ENCODE results near the gene AKAP8. TPM values are rescaled to one million over a fixed set of nuclear protein-coding genes. Genes with fewer than 3 reads are reported as not detected.

The AKAP8 gene
- total and polyA plus RNA-seq, 4 donors: 7.5 to 12.4 (median 9.8) TPM

DNA sequence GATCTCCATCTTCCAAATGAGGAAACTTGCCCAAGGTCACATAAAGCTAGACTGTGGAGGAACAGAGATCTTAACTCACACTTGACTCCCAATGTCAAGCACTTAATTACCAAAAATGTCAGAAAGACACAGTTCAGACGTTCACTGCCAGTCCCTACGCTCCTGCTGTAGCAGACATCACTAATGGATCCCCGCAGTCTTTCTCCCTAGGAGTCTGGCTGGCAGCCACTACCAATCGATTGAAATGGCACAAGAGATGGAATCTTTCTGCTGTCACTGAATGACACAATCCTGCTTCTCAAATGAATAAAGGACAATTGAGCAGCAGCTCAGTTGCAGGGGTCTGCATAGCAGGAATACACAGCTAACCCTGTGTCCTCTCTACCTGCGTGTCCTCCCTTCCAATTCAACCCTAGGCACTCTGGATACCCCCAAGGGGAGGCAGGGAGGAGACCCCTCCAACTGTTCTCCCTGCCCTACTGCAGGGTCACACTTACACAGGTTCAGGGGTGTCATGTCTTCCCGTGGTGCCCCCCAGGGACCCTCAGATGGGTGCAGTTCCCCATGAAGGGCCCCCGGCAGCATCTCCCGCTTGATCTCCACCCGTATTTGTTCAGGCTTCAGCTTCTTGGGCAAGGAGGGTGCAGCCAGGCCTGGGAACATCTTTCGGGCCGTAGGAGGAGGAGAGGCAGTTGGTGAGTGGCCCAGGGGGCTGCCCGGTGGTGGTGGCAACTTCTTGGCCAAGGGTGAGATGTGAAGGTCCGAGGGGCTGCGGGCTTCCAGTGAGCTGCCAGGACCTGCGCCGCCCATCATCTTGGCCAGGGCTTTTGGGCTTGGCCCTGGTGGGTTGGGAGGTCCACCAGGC, 47.1 kb upstream of the AKAP8 start (continued):
- TF ChIP-seq, protein P1, sequence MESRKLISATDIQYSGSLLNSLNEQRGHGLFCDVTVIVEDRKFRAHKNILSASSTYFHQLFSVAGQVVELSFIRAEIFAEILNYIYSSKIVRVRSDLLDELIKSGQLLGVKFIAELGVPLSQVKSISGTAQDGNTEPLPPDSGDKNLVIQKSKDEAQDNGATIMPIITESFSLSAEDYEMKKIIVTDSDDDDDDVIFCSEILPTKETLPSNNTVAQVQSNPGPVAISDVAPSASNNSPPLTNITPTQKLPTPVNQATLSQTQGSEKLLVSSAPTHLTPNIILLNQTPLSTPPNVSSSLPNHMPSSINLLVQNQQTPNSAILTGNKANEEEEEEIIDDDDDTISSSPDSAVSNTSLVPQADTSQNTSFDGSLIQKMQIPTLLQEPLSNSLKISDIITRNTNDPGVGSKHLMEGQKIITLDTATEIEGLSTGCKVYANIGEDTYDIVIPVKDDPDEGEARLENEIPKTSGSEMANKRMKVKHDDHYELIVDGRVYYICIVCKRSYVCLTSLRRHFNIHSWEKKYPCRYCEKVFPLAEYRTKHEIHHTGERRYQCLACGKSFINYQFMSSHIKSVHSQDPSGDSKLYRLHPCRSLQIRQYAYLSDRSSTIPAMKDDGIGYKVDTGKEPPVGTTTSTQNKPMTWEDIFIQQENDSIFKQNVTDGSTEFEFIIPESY (IDR thresholded peaks at IDR 0.05): no peak
- TF ChIP-seq HNF4G (IDR thresholded peaks at IDR 0.05): no peak
- no peak for TF ChIP-seq FOXA1 (IDR thresholded peaks at IDR 0.05)
- no peak for TF ChIP-seq JUND (IDR thresholded peaks at IDR 0.05)
- TF ChIP-seq RAD21 (IDR thresholded peaks at IDR 0.05): peak in 1 of 2 donors; percentile 51
- peak; percentile 25 for TF ChIP-seq SP1 (IDR thresholded peaks at IDR 0.05)
- TF ChIP-seq NR2F2 (IDR thresholded peaks at IDR 0.05): no peak
- TF ChIP-seq, protein P2, sequence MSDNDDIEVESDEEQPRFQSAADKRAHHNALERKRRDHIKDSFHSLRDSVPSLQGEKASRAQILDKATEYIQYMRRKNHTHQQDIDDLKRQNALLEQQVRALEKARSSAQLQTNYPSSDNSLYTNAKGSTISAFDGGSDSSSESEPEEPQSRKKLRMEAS (IDR thresholded peaks at IDR 0.05): no peak
- peak in 1 of 2 donors; percentile 39 for TF ChIP-seq HNF4A (conservative IDR thresholded peaks at IDR 0.05)

DNA sequence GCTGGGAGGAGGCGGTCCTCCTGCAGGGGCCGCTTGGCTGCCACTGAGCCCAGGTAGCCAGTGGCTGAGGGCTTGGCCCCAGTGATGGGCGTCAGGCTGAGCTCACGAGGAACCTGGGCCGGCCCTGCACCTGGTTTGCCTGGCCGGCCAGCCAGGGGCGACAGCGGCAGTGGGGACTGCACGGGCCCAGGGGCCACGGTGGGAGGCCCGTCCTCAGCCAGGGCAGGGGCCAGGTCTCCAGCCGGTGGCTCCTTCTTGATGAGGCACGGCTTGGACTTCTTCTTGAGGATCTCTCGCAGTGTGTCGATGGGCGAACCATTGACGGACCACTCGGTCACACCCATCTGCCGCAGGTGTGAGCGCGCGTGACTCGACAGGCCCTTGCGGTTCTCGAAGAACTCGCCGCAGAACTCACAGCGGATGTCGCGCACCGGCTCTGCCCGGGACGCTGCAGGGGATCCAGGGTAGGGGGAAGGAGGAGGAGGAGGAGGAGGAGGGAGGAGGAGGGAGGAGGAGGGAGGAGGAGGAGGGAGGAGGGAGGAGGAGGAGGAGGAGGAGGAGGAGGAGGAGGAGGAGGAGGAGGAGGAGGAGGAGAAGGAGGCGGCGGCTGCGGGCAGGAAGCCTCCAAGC, 45.8 kb upstream of the AKAP8 start:
- TF ChIP-seq, protein P3, sequence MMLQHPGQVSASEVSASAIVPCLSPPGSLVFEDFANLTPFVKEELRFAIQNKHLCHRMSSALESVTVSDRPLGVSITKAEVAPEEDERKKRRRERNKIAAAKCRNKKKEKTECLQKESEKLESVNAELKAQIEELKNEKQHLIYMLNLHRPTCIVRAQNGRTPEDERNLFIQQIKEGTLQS (IDR thresholded peaks at IDR 0.05): no peak
- TF ChIP-seq RAD21 (IDR thresholded peaks at IDR 0.05): no peak
- no peak for TF ChIP-seq RXRA (IDR thresholded peaks at IDR 0.05)
- no peak for TF ChIP-seq HNF4A (conservative IDR thresholded peaks at IDR 0.05)
- no peak overlapping the region for H3K4me3 ChIP-seq (ENCODE audit: low read depth in 1 of 3, low read length in 3 of 3)
- peaks cover 8 to 42% (median 14%) of the 10 kb centered on the region in 4 donors for H3K36me3 ChIP-seq (ENCODE audit: control insufficient read depth in 4 of 4, insufficient read depth in 3 of 4, low read depth in 1 of 4, low read length in 3 of 4)
- H3K27ac ChIP-seq (ENCODE audit: low read depth in 1 of 2, low read length in 2 of 2): no peak overlapping the region
- H3K9ac ChIP-seq (ENCODE audit: low read depth in 1 of 2, low read length in 2 of 2): no peak overlapping the region
- peaks cover 16 to 46% (median 42%) of the 10 kb centered on the region in 4 donors for H3K4me1 ChIP-seq (ENCODE audit: control insufficient read depth in 4 of 4, insufficient read depth in 4 of 4, low read length in 3 of 4)
- no peak for DNase-seq (ENCODE audit: low spot score)
- no peaks in the 10 kb centered on the region for H3K9me3 ChIP-seq (ENCODE audit: control insufficient read depth in 4 of 4, low read length in 3 of 4)
- WGBS: 96% methylated on average over 36 of the region's 36 CpGs
- H3K27me3 ChIP-seq (ENCODE audit: control insufficient read depth in 4 of 4, insufficient read depth in 4 of 4, low read length in 3 of 4): no peaks in the 10 kb centered on the region

DNA sequence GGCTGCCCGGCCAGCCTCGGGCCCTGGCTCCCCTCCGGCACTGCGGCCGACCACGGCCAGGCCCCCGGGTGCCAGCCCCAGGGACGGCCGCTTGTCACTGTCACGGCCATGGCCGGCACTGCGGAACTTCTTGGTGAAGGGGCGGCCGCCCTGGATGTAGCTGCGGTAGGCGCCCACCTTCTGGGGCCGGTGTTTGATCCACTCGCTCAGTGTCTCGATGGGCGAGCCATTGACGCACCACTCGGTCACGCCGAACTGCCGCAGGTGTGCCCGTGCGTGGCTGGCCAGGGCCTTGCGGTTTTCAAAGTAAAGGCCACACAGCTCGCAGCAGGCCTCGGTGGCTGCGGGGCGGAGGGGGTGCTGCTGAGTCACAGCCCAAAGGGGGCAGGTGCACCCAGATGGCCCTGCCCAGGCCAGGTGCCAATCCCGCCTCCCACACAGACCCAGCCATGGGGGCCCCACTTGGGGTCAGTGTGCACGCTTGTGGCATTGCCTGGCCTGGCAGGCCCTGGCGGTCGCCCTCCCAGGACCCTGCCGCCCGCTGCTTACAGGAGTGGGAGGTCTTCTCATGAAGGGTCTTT, 45.2 kb upstream of the AKAP8 start:
- WGBS: 98% methylated on average over 38 of the region's 38 CpGs
- no peak for DNase-seq (ENCODE audit: low spot score)
- H3K4me3 ChIP-seq (ENCODE audit: low read depth in 1 of 3, low read length in 3 of 3): no peak overlapping the region

More for the DNA sequence above, 45.2 kb upstream of the AKAP8 start:
- no peak for TF ChIP-seq HNF4A (conservative IDR thresholded peaks at IDR 0.05)
- no peak for TF ChIP-seq TAF1 (conservative IDR thresholded peaks at IDR 0.05)
- no peak for TF ChIP-seq YY1 (IDR thresholded peaks at IDR 0.05)
- TF ChIP-seq RXRA (IDR thresholded peaks at IDR 0.05): no peak
- no peak for TF ChIP-seq JUND (IDR thresholded peaks at IDR 0.05)
- TF ChIP-seq EGR1 (IDR thresholded peaks at IDR 0.05; ENCODE audit: low read depth in 2 of 2): no peak
- TF ChIP-seq SP1 (IDR thresholded peaks at IDR 0.05): no peak
- TF ChIP-seq, protein P2 (IDR thresholded peaks at IDR 0.05): no peak
- no peak for TF ChIP-seq HNF4G (IDR thresholded peaks at IDR 0.05)
- TF ChIP-seq, protein P4, sequence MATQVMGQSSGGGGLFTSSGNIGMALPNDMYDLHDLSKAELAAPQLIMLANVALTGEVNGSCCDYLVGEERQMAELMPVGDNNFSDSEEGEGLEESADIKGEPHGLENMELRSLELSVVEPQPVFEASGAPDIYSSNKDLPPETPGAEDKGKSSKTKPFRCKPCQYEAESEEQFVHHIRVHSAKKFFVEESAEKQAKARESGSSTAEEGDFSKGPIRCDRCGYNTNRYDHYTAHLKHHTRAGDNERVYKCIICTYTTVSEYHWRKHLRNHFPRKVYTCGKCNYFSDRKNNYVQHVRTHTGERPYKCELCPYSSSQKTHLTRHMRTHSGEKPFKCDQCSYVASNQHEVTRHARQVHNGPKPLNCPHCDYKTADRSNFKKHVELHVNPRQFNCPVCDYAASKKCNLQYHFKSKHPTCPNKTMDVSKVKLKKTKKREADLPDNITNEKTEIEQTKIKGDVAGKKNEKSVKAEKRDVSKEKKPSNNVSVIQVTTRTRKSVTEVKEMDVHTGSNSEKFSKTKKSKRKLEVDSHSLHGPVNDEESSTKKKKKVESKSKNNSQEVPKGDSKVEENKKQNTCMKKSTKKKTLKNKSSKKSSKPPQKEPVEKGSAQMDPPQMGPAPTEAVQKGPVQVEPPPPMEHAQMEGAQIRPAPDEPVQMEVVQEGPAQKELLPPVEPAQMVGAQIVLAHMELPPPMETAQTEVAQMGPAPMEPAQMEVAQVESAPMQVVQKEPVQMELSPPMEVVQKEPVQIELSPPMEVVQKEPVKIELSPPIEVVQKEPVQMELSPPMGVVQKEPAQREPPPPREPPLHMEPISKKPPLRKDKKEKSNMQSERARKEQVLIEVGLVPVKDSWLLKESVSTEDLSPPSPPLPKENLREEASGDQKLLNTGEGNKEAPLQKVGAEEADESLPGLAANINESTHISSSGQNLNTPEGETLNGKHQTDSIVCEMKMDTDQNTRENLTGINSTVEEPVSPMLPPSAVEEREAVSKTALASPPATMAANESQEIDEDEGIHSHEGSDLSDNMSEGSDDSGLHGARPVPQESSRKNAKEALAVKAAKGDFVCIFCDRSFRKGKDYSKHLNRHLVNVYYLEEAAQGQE (IDR thresholded peaks at IDR 0.05): no peak
- TF ChIP-seq, protein P5, sequence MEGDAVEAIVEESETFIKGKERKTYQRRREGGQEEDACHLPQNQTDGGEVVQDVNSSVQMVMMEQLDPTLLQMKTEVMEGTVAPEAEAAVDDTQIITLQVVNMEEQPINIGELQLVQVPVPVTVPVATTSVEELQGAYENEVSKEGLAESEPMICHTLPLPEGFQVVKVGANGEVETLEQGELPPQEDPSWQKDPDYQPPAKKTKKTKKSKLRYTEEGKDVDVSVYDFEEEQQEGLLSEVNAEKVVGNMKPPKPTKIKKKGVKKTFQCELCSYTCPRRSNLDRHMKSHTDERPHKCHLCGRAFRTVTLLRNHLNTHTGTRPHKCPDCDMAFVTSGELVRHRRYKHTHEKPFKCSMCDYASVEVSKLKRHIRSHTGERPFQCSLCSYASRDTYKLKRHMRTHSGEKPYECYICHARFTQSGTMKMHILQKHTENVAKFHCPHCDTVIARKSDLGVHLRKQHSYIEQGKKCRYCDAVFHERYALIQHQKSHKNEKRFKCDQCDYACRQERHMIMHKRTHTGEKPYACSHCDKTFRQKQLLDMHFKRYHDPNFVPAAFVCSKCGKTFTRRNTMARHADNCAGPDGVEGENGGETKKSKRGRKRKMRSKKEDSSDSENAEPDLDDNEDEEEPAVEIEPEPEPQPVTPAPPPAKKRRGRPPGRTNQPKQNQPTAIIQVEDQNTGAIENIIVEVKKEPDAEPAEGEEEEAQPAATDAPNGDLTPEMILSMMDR (IDR thresholded peaks at IDR 0.05; ENCODE audit: low read depth, low read length, missing input control): no peak
- TF ChIP-seq RAD21 (IDR thresholded peaks at IDR 0.05): no peak
- TF ChIP-seq NR2F2 (IDR thresholded peaks at IDR 0.05): no peak
- no peak for TF ChIP-seq FOXA1 (IDR thresholded peaks at IDR 0.05)
- no peak for TF ChIP-seq GABPA (IDR thresholded peaks at IDR 0.05 in 1 of 2, conservative IDR thresholded peaks at IDR 0.05 in 1 of 2)
- TF ChIP-seq FOXA2 (IDR thresholded peaks at IDR 0.05): no peak
- TF ChIP-seq, protein P3 (IDR thresholded peaks at IDR 0.05): no peak
- no peaks in the 10 kb centered on the region for H3K27me3 ChIP-seq (ENCODE audit: control insufficient read depth in 4 of 4, insufficient read depth in 4 of 4, low read length in 3 of 4)
- H3K36me3 ChIP-seq (ENCODE audit: control insufficient read depth in 4 of 4, insufficient read depth in 3 of 4, low read depth in 1 of 4, low read length in 3 of 4): peaks cover 8 to 42% (median 14%) of the 10 kb centered on the region in 4 donors
- peaks cover 14 to 41% (median 35%) of the 10 kb centered on the region in 4 donors for H3K4me1 ChIP-seq (ENCODE audit: control insufficient read depth in 4 of 4, insufficient read depth in 4 of 4, low read length in 3 of 4)
- H3K9me3 ChIP-seq (ENCODE audit: control insufficient read depth in 4 of 4, low read length in 3 of 4): no peaks in the 10 kb centered on the region
- H3K27ac ChIP-seq (ENCODE audit: low read depth in 1 of 2, low read length in 2 of 2): no peak overlapping the region
- no peak overlapping the region for H3K9ac ChIP-seq (ENCODE audit: low read depth in 1 of 2, low read length in 2 of 2)

All from liver (tissue), 9 donors.